T-helper 1 cell treated with Interleukin-12 subunit alpha and Interleukin-12 subunit beta and Interleukin-4 antibody, amounts not matched to agents 30 ng/mL and 1 ng/mL, for 36 hours (primary cell): ENCODE results near the gene ADAMTSL4. TPM values are rescaled to one million over a fixed set of nuclear protein-coding genes. Genes with fewer than 3 reads are reported as not detected.
"Not testable (repeated sequence)": the region's sequence is repeated elsewhere in the genome, so short reads cannot be mapped to it uniquely, and the experiment has no call there.

Experiments used
- intact Hi-C: fragments of 100-400 bp; cut with micrococcal nuclease; formaldehyde crosslinking; loops from one replicate; pipeline ENCODE4 v1.15.1; 2024
- total RNA-seq: library from RNA; stranded (reverse); gene quantifications from 2 replicates; pipeline ENCODE4 v1.2.3, GENCODE V29; 2022

ADAMTSL4 gene
- total RNA-seq, 1 donor from 2014 or later: 1.1 TPM

- intact Hi-C loops: loop anchor here (1.0 to 5.0 kb wide), 11 partner anchors 11 to 479 kb away; partner anchors contain the start of genes ANP32E, ARNT, CDC42SE1 and ENSA
Measured at GRCh38 chr1:150578272-150579109, 29.3 kb downstream of the ADAMTSL4 start.

- intact Hi-C loops: loop anchor here (1.0 to 5.0 kb wide), 11 partner anchors 12 to 478 kb away; partner anchors contain the start of genes ANP32E, ARNT, CDC42SE1 and ENSA
Measured at GRCh38 chr1:150579110-150579944, 30.1 kb downstream of the ADAMTSL4 start, which contains the start of gene MCL1. TSS of gene MCL1 (minus strand) at chr1:150579610. CDS start at chr1:150579530, 80 bp downstream.

GRCh38 chr1:150579945-150580642, 30.9 kb downstream of the ADAMTSL4 start:
- intact Hi-C loops: loop anchor here (1.0 to 5.0 kb wide), 11 partner anchors 13 to 477 kb away; partner anchors contain the start of genes ANP32E, ARNT, CDC42SE1 and ENSA

GRCh38 chr1:150580966-150581365, 31.8 kb downstream of the ADAMTSL4 start:
- intact Hi-C loops: not testable (repeated sequence)

DNA sequence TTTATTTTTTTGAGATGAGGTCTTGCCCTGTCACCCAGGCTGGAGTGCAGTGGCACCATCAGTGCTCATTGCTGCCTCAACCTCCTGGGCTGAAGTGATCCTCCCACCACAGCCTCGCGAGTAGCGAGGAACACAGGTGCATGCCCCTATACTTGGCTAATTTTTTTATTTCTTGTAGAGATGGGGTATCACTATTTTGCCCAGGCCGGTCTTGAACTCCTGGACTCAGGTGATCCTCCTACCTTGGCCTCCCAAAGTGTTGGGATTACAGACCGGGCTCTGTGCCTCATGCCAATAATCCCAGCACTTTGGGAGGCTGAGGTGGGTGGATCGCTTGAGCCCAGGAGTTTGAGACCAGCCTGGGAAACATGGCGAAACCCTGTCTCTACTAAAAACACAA, 32.2 kb downstream of the ADAMTSL4 start:
- intact Hi-C loops: not testable (repeated sequence)

DNA sequence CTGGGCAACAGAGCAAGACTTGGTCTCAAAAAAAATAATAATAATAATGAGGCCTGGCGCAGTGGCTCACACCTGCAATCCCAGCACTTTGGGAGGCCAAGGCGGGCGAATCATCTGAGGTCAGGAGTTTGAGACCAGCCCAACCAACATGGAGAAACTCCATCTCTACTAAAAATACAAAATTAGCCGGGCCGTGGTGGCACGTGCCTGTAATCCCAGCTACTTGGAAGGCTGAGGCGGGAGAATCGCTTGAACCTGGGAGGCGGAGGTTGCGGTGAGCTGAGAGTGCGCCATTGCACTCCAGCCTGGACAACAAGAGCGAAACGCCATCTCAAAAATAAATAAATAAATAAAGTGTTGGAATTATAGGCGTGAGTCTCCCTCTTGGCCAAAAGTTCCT, 32.8 kb downstream of the ADAMTSL4 start:
- intact Hi-C loops: not testable (repeated sequence)

- intact Hi-C loops: no loop called here
Measured at GRCh38 chr1:150582371-150582770, 33.2 kb downstream of the ADAMTSL4 start.

- intact Hi-C loops: no loop called here
Measured at GRCh38 chr1:150596095-150596892, 47.1 kb downstream of the ADAMTSL4 start.

DNA sequence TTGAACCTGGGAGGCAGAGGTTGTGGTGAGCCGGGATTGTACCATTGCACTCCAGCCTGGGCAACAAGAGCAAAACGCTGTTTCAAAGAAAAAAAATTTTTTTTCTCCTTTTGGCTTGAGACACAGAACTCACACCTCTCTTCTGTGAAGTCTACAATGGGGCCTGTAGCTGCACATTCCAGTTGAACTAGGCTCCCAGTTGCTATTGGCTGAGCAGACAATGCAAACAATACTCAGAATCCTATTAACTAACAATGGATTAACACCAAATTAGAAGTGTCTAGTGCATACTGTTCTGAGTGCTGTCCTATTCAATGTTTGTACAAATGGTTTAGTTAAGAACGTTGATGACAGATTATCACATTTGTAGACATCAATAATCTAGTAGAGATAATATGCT, 47.8 kb downstream of the ADAMTSL4 start:
- intact Hi-C loops: no loop called here

- intact Hi-C loops: not testable (repeated sequence)
Measured at GRCh38 chr1:150598346-150598745, 49.1 kb downstream of the ADAMTSL4 start.

- intact Hi-C loops: no loop called here
Measured at GRCh38 chr1:150601540-150601939, 52.3 kb downstream of the ADAMTSL4 start.

GRCh38 chr1:150602372-150602771, 53.2 kb downstream of the ADAMTSL4 start:
- intact Hi-C loops: not testable (repeated sequence)

GRCh38 chr1:150603711-150604110, 54.5 kb downstream of the ADAMTSL4 start:
- intact Hi-C loops: no loop called here

DNA sequence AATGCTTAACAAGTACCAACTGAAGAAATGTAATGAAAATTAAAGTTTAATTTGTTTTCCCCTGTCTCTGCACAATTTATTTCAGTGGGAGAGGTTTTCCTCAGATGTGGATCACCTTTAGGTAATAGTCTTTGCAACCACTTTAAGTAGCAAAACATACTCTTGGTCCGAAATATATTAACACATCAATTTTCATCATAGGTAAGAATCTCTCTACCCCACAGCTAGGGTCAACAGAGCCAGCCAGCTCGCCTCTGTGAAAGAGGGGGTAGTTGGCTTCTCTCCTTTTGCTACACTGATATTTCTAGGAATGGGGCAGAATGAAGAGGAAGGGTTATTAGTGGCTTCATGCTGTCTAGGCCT, 55.0 kb downstream of the ADAMTSL4 start:
- intact Hi-C loops: no loop called here

DNA sequence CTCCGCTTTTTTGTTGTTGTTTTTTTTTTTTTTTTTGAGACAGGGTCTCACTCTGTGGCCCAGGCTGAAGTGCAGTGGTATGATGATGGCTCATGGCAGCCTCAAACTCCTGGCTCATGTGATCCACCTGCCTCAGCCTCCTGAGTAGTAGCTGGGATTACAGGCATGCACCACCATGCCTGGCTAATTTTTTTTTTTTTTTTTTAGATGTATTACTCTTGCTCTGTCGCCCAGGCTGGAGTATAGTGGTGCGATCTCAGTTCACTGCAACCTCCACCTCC, 56.2 kb downstream of the ADAMTSL4 start:
- intact Hi-C loops: not testable (repeated sequence)

GRCh38 chr1:150606463-150607142, 57.4 kb downstream of the ADAMTSL4 start:
- intact Hi-C loops: no loop called here

DNA sequence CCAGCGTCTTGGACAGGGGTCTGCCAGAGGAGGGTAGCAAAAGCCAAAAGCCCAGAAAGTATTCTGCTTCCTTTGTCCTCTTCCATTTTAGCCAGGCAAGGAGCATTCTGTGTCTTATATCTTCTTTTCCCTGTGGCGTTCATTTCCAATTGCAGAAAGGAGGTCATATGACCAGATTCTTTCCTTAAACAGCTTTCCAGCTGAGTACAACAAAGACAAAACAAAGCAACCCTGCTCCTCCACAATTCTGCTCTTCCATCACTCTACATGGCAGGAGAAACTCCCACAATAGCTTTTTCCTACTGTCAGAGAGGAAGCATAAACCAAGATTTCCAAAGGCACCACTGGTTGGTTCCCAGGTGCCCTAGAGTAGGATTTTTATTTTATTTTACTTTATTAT, 60.5 kb downstream of the ADAMTSL4 start:
- intact Hi-C loops: loop anchor here (2.0 to 5.0 kb wide), 5 partner anchors 88 to 448 kb away; partner anchors contain the start of genes ARNT, CDC42SE1, CTSS and GOLPH3L
